ENCODE results near the gene KRTAP10-6.
"Not testable (repeated sequence)": the region's sequence is repeated elsewhere in the genome, so short reads cannot be mapped to it uniquely, and the experiment has no call there.

KRTAP10-6 gene

DNA sequence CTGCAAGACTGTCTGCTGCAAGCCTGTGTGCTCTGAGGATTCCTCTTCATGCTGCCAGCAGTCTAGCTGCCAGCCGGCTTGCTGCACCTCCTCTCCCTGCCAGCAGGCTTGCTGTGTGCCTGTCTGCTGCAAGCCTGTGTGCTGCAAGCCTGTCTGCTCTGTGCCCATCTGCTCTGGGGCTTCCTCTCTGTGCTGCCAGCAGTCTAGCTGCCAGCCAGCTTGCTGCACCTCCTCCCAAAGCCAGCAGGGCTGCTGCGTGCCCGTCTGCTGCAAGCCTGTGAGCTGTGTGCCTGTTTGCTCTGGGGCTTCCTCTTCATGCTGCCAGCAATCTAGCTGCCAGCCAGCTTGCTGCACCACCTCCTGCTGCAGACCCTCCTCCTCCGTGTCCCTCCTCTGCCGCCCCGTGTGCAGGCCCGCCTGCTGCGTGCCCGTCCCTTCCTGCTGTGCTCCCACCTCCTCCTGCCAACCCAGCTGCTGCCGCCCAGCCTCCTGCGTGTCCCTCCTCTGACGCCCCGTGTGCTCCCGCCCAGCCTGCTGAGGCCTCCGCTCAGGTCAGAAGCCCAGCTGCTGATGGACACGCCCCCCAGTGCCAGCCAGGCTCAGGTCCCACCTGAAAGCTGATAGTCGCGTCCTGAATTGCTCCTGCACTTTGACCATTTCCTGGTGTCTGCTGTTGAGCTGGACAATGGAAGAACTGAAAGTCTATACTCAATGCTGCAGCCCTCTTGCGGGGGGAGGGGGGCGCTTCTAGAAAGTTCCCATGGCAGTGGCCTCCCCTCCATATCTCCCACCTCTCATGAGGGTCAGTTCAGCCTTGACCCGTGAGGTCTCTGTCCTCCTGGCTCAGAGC is 17.6 kb downstream of the KRTAP10-6 start:
- DNase-seq, result no peak

DNA sequence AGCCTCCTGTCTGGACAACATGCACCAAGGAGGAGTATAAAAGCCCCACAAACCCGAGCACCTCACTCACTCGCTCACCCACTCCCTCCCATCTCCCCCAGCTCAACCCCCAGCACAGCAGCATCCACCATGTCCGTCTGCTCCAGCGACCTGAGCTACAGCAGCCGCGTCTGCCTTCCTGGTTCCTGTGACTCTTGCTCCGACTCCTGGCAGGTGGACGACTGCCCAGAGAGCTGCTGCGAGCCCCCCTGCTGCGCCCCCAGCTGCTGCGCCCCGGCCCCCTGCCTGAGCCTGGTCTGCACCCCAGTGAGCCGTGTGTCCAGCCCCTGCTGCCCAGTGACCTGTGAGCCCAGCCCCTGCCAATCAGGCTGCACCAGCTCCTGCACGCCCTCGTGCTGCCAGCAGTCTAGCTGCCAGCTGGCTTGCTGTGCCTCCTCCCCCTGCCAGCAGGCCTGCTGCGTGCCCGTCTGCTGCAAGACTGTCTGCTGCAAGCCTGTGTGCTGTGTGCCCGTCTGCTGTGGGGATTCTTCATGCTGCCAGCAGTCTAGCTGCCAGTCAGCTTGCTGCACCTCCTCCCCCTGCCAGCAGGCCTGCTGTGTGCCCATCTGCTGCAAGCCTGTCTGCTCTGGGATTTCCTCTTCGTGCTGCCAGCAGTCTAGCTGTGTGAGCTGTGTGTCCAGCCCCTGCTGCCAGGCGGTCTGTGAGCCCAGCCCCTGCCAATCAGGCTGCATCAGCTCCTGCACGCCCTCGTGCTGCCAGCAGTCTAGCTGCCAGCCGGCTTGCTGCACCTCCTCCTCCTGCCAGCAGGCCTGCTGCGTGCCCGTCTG is 18.5 kb downstream of the KRTAP10-6 start, which contains the start of gene KRTAP10-4:
TSS of gene KRTAP10-4 (plus strand) at position 100 of the 827 bp plus-strand sequence. CDS start at position 130, 30 bp downstream.
- DNase-seq, result not testable (repeated sequence)

DNA sequence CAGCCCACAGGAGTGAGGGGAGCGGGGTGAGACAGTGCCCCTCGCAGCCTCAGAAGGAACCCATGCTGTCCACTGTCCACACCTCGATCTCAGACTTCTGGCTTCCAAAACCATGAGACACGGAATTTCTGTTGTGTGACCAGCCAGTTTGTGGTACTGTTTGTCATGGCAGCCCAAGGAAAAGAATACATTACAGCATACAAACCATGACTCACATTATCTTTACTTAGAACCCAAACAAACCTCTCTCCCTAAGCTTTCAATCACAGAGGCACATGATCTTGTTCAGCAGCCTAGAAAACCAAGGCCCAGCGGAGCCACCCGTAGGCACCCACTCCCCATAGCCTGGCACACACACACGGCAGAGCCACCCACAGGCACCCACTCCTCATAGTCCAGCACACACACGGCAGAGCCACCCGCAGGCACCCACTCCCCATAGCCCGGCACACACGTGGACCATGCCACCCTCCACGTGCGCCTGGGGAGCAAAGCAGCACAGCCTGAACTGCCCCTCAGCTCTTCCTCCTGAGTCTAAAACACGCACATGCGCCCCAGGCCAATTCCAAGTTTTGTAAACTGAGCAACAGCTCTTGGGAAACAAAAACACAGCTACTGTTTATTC is 19.2 kb downstream of the KRTAP10-6 start:
- DNase-seq, result no peak

DNA sequence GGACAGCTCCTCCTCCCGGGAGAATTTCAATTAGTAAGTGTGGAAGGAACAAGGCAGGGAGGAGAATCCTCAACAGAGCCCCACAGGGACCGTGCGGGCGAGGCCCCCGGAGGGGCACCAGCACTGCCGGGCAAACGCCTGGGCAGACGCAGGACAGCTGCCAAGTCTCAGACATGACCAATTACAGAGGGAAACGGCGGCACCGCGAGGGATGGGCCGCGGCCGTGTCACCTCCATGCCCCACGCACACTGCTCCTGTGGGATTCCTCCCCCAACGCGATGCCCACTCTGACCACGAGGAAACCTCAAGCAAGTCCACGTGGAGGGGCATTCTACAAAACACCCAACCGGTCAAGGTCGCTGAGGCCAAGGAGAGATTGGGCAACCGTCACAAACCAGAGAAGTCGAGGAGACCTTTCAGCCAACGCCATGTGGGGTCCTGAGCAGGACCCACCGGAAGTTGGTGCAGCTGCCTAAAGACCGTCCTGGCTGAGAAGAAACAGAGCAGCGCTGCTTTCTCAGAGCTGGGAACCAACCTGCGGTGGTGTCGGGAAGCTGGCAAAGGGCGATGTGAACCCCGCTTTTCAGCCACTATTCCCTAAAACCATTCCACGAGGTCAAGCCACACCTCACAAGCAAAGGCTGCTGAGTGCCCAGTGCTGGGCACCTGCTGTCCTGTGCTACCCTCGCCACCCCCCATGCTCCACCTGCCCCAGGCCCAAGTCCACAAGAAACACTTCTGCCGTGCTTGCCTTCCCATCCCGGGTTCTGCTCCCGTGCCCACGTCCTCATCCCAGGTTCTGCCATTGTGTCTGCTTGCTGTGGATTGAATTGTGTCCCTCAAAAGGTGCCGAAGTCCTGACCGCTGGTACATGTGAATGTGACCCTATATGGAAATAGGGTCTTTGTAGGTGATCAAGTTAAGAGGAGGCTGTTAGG is 20.2 kb downstream of the KRTAP10-6 start:
- DNase-seq, result no peak

DNA sequence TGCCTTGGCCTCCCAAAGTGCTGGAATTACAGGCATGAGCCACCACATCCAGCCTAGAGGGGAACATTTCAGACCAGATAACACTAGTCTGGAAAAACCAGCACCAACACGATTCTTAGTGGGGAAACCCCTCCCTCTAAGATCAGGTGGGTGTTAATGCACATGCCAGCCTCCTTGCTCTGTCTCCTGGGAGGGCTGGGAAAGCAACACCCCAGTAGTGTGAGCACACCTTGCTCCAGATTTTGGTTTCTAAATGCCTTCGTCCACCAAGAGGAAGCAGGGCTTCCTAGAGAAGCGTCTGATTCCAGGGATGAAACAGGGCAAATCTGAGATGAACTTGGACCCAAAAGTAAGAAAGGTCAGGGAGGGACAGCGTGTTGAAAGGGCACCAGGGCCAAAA is 21.0 kb downstream of the KRTAP10-6 start:
- DNase-seq, result no peak

DNA sequence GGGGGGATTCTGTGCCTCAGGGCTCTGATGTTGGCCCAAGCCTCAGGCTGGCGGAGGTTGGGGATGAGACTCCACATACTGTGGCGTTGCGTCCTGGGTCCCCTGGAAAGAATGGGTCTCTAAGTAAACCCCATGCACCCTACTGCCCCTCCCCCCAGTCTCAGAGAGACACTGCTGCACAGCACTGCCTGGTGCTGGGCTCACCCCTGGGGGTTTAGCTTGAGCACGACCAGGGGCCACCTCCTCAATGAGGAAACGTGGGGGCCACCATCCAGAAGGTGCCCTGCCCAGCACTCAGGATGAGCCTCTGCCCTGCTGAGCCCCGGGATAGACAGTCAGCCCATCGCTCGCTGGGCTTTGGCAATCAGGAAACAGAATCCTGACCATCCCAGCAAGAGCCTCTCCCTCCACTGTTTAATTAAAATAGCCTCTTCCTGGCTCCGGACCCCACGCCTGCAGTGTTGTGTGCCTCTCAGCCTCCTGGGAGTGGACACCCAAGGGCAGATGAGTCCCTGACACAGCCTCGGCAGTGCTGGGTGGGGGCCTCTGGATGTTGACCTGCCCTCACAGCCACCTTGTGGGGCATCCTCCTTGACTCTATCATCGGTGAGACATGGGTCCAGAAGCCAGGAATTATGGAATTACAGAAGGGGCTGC is 22.3 kb downstream of the KRTAP10-6 start:
- no peak for DNase-seq

DNA sequence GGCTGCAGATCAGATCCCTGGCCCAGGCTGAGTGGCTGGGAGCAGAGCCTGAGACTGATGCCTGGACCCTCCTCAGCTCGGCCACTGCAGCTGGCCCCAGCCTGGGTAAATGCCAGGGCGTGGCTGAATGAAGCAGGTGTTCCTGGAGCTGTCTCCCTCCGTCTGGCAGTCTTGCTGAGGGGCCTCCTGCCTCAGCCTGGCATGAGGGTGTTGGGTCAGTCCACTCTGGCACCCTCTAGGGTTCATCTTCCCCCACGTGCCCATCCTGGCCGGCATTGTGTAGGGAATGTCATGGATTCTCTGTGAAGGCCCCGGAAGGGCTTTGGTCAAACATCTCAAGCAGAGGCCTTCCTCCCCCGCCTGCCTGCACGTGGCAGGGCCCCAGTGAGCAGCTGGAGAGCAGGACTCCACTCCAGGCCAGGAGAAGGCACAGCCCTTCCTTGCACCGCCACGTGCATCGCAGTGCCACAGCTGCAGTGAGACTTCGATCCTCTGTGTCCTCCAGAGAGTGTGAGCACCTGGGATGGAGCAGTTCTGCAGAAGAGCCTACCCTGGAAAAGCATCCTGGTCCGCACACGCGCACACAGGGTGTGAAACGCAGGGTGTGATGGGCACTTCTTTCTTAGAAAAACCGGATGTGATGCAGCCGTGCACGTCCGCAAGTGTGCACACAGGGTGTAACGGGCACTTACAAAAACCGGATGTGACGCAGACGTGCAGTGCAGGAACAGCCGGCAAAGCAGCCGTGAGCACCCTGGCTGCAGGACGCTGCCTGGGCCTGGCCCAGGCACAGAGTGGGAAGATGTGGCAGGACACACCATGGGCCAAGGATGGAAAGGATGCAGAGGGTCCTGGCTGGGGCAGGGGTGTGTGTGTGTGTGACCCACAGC is 23.4 kb downstream of the KRTAP10-6 start:
- DNase-seq, result no peak

DNA sequence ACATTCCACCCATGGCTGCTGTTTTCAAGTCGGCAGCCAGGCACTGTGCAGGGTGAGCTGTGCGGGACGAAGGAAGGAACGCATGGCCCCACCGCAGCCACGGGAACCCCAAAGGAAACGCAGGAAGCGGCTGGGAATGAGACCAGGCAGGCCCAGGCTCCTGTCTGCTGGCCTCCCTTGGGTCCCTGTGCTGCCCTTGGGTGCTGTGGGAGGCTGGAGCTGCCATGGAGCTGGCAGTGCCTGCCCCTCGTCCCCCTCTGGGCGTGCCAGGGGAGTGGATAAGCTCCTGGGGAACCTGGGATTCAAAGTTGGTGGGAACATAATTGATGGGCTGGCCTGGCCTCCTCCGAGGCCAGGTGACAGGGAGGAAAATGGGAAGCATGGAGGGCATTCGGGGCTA is 24.0 kb downstream of the KRTAP10-6 start:
- DNase-seq, result no peak

DNA sequence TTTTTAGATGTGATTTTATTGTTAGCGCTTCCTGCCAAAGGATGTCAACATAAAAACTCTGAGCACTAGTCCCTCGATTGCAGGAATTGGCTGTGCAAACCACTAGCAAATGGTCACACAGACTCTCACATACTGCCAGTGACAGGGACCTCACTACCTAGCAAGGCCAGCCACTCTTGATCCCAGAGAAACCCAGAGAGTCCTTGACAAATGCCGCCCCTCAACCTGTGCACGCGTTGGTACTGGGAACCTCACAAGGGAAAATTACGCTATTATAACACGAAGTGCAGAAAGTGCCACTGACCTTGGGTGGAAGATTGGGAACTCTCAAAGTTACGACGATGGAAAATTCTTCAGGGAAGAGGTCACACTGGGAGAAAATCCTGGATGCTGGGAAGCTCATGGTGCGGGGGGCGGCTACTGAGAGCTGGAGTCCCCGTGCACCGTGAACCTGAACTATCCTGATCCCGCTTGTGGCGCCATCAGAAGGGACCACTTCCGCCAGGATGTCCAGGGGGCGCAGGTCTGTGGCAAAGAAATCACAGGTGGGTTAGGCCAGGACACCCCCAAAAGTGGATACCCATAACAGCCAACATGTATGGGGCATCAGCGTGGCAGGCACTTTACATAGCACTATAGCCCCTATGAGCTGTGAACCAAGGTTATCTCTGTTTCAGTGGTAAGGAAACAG is 24.7 kb downstream of the KRTAP10-6 start:
- DNase-seq, result no peak

DNA sequence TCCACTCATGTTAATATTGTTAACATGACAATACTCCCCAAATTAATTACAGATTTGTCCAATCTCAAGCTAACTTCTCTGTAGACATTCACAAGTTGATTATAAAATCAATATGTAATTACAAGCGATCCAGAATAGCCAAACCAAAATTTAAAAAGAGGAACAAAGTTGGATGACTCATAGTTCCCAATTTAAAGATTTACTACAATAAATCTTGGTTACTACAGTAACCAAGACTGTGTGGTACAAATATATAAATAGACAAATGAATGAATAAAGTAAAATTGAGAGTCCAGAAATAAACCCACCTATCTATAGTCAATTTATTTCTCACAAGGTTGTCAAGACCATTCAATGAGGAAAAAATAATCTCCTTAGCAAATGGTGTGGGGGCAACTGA is 25.9 kb downstream of the KRTAP10-6 start:
- DNase-seq, result no peak

DNA sequence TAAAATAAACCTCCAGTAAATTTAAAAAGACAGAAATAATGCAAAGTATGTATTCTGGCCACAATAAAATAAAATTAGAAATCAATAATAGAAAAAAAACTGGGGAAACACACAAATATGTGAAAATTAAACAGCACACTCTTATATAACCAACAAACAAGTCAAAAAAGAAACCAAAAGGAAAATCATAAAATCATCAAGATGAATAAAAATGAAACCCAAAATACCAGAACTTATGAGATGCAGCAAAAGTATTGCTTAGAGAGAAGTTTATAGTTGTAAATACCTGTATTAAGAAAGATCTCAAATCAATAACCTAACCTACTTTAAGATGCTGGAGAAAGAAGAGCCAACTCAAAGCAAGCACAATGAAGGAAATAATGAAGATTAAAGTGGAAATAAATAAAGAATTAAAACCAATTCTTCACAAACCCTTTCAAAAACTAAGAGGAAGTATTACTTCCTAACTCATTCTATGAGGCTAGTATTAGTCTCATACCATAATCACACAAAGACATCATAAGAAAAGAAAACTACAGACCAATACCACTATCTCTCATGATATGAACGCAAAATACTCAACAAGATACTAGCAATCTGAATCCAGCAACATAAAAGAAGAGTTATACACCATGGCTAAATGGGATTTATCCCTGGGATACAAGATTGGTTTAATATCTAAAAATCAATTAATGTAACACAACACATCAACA is 27.3 kb downstream of the KRTAP10-6 start:
- no peak for DNase-seq

DNA sequence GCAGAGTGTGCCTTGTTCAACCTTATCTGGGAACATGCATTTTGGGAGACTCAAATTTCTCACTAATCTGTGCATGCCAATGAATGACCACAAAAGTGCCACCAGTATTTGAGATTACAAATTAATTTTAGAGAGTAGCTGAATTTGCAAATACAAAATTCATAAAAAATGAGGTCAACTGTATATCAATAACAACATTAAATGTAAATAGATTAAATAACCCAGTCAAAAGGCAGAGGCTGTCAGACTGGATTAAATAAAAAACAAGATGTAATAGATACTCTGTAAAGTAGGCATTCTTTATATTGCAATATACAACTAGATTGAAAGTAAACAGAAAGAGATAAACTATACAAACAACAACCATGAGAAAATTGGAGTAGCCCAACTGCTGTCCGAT is 28.2 kb downstream of the KRTAP10-6 start:
- no peak for DNase-seq

DNA sequence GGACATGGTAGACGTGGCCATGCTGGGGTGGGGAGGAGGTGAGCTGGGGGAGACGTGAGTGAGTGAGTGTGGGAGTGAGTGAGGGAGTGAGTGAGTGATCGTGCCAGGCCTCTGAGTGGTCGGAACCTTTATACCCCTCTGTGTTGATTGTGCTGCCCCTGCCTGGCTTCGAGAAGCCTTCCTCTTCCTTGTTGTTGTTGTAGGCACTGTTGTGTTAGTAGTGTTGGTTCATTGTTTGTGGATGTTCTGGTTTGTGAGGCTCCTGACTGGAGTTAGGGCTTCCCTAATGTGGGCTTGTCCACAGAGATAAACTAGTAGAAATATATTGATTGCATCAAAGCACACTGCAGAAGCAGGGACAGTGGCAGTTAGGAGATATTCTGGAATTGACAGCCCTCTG is 33.6 kb downstream of the KRTAP10-6 start, which contains the start of gene KRTAP10-3:
TSS of gene KRTAP10-3 (minus strand) at position 101 of the 400 bp plus-strand sequence. CDS start at position 21, 80 bp downstream.
- DNase-seq, result no peak

DNA sequence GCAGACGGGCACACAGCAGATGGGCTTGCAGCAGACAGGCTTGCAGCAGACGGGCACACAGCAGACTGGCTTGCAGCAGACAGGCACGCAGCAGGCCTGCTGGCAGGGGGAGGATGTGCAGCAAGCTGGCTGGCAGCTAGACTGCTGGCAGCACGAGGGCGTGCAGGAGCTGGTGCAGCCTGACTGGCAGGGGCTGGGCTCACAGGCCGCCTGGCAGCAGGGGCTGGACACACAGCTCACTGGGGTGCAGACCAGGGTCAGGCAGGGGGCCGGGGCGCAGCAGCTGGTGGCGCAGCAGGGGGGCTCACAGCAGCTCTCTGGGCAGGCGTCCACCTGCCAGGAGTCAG is 34.0 kb downstream of the KRTAP10-6 start:
- DNase-seq, result not testable (repeated sequence)

DNA sequence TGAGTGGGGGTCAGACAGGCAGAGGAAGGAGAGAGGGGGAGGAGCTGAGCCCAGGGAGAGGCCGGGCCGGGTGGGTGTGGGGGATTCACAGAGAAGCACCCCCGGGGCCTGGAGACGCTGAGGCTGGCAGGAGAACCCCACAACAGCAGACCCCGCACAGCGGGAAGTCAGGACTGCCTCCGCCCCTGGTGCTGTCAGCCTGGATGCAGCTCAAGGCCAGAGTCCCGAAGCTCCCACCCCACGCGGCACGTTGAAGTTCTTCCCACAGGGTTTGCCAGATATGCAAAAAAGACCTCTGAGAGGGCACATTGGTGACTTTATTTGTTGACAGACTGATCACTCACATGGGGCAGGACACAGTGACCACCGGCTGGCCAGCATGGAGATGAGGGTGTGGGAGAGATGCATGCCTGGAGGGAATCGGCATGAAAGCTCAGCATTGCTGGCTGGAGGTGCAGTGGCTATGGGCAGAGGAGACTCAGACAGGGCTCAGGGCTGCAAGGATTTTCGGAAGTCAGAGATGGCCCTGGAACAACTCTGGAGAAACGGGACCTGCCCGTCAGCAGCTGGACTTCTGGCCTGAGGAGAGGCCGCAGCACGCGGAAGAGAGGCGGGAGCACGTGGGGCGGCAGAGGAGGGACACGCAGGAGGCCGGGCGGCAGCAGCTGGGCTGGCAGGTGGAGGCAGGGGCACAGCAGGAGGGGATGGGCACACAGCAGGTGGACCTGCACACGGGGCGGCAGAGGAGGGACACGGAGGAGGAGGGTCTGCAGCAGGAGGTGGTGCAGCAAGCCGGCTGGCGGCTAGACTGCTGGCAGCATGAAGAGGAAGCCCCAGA is 34.6 kb downstream of the KRTAP10-6 start:
- DNase-seq, result no peak

DNA sequence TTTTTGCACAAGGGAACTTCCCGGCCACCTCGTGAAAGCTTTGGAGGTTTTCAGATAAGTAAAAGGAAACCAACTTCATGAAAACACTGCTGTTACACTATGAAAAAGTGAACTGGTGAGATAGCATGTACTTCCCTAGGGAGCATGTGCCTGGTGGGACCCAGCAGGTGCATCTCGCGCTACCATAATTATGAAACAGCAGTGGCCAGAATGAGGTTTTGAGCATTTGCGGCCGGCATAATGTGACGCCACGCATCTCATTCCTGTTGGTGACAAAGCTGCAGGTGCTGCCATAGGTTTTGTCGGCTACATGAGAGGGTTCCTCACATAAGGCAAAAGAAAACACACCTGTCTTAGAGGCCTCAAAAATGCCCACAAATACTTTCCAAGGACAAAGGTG is 35.4 kb downstream of the KRTAP10-6 start:
- peak; percentile 8 for DNase-seq

DNA sequence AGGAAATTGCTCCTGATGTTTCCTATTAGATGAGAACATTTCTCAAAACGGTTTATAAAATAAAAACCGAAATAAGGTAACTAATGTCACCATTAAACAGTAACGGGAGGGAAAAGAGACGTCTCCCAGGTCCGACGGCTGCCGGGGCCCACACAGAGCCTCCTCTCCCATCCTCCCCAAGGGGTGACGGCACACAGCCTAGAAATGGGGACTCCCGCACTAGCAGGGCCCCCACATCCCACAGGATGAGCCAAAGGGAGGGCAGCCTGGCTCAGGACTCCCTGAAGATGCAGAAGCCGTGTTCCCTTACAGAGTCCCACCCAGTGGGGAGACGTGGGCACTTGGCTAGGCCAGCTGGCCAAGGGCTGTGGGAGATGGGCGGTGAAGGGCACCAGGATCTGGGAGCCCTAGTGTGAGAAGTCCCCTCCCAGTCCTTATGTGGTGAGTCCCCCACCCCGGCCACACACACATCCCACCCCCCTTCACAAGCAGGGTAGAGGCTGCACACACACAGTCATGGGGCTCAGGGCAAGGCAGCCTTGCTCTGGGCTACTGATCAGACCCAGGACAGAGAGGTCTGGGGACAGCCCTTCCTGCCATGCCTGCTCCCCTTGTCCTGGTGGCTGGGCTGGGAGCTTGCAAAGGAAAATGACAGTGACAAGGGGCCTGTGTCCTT is 37.0 kb downstream of the KRTAP10-6 start:
- DNase-seq, result no peak

DNA sequence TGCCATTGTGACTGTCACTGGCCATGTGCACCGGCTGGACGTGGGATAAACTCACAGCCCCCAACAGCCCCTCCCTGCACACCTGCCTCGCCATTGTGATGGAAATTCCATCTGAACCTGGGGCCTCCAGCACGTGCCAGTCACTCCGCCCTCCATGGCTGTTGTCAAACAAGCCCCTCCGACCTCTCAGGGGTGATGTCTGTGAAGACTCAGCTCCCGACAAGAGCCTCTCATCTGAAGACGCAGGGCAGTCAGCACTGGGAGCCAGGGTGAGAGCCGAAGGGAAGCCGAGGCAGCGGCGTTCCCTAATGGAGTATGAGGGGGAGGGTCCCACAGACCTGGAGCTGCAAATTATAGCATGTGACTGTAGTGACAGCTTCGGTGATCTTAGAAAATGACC is 39.6 kb downstream of the KRTAP10-6 start:
- DNase-seq, result no peak
